Activated CD4-positive, alpha-beta T cell treated with anti-CD3 and anti-CD28 coated beads for 36 hours (primary cell): Measurements from ENCODE around the gene PNPLA5. TPM values are rescaled to one million over a fixed set of nuclear protein-coding genes. Genes with fewer than 3 reads are reported as not detected.

Experiments used
- ATAC-seq: fragments of 200-7000 bp; cut with Tn5 transposase; one replicate; pipeline ENCODE4 v1.10.0; 2021; ENCODE audit warnings: mild to moderate bottlenecking, moderate library complexity
- CTCF ChIA-PET: fragments of 350-600 bp; sonication (Branson Sonifier 250); formaldehyde crosslinking; loops from one replicate; lab custom pipeline; 2021; ENCODE audit warnings: antibody characterized with exemption; lab: Charles Lee
- POLR2A ChIA-PET: fragments of 350-600 bp; sonication (Branson Sonifier 250); formaldehyde crosslinking; loops from one replicate; lab custom pipeline; 2021; ENCODE audit warnings: antibody characterized with exemption, inconsistent platforms; lab: Charles Lee
- DNase-seq: peaks from one replicate; pipeline ENCODE4 v3.0.0-alpha.2; 2020
- H3K27ac Mint-ChIP-seq: one replicate; pipeline ENCODE4 v1.8.0; 2021; ENCODE audit warnings: mixed read lengths
- H3K27me3 Mint-ChIP-seq: one replicate; pipeline ENCODE4 v1.8.0; 2021; ENCODE audit warnings: mixed read lengths
- H3K36me3 Mint-ChIP-seq: one replicate; pipeline ENCODE4 v1.8.0; 2021; ENCODE audit warnings: low read depth, mixed read lengths
- H3K4me1 Mint-ChIP-seq: one replicate; pipeline ENCODE4 v1.8.0; 2021; ENCODE audit warnings: mixed read lengths
- H3K4me3 Mint-ChIP-seq: one replicate; pipeline ENCODE4 v1.8.0; 2021; ENCODE audit warnings: mild to moderate bottlenecking, moderate library complexity, mixed read lengths
- H3K9me3 Mint-ChIP-seq: one replicate; pipeline ENCODE4 v1.8.0; 2021; ENCODE audit warnings: low read depth, mixed read lengths
- intact Hi-C, 2 experiments: fragments of 100-400 bp; cut with DNase I in 1 of 2; cut with micrococcal nuclease in 1 of 2; formaldehyde crosslinking; loops; one replicate each; pipeline versions ENCODE4 v1.14.2 to v1.15.1; 2022 to 2024; cut with DNase I, micrococcal nuclease
- total RNA-seq, 2 experiments: library from RNA; stranded (reverse); gene quantifications; one replicate each; pipeline ENCODE4 v1.2.3, GENCODE V29; 2021

PNPLA5 gene, protein sequence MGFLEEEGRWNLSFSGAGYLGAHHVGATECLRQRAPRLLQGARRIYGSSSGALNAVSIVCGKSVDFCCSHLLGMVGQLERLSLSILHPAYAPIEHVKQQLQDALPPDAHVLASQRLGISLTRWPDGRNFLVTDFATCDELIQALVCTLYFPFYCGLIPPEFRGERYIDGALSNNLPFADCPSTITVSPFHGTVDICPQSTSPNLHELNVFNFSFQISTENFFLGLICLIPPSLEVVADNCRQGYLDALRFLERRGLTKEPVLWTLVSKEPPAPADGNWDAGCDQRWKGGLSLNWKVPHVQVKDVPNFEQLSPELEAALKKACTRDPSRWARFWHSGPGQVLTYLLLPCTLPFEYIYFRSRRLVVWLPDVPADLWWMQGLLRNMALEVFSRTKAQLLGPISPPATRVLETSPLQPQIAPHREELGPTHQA
- total RNA-seq = not detected

- H3K4me3 Mint-ChIP-seq = no peak within 1 kb of the TSS
- H3K36me3 Mint-ChIP-seq = no peaks in the 10 kb centered on the region
- H3K27me3 Mint-ChIP-seq = peaks cover 29% of the 10 kb centered on the region
- ChIA-PET POLR2A (no interaction called here), CTCF (no interaction called here)
- ATAC-seq (peak; percentile 70), DNase-seq (peak; percentile 74)
- intact Hi-C loops = no loop called here
- H3K27ac Mint-ChIP-seq = no peak within 1 kb of the TSS
- no peaks in the 10 kb centered on the region for H3K9me3 Mint-ChIP-seq
- H3K4me1 Mint-ChIP-seq = no peaks in the 10 kb centered on the region
Observed at GRCh38 chr22:43891360-43892182, at the start of gene PNPLA5. Gene PNPLA5 (minus strand): TSS chr22:43892013. CDS start chr22:43891880, 133 bp downstream.

DNA sequence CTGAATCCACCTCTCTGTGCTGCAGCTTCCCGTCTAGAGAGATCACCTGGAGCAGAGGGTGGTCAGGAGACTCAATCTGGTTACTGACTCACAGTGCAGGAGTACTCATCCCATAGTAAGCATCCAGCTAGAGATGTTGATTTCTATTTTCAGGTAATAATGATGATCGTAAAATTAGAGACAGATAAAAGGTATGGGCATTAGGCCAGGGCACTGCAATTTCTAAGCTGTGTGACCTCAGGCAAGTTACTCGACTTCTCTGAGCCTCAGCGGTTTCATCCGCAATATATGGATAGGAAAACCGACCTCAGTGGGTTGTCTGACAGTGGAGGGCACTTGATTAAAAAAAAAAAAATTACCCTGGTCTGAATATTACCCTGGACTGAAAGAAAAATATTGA, 49.6 kb upstream of the PNPLA5 start:
- POLR2A ChIA-PET = no interaction called here
- Mint-ChIP-seq H3K9me3 (no peaks in the 10 kb centered on the region), H3K27me3 (peaks cover 12% of the 10 kb centered on the region), H3K36me3 (no peaks in the 10 kb centered on the region), H3K4me3 (no peak overlapping the region), H3K4me1 (no peaks in the 10 kb centered on the region), H3K27ac (no peak overlapping the region)
- intact Hi-C loops = no loop called here
- ATAC-seq (no peak), DNase-seq (no peak)
- CTCF ChIA-PET = interaction anchor here (0.5 to 1.3 kb wide), 3 partner anchors 13 to 59 kb away, joined by 3 to 4 read pairs (median 4); no protein-coding TSS in a partner anchor

DNA sequence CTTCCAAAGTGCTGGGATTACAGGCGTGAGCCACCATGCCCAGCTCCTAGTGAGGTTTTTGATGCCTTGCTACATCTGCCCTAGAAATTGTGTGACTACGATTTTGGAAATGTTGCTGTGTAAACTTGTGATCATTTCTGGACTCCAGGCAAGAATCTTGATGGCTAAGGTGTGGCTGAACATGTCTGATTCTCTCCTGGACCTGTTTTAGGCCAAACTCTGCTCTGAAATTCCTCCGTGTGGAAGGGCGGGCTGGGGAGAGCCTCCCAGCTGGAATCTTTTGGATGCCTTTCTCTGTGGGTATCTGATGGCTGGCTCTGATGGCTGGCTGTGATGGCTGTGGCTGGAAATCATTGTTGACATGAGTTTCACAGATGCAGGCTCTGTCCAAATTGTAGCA, 40.0 kb upstream of the PNPLA5 start:
- intact Hi-C loops = no loop called here
- no peaks in the 10 kb centered on the region for H3K9me3 Mint-ChIP-seq

GRCh38 chr22:43928908-43929307, 37.1 kb upstream of the PNPLA5 start:
- H3K4me1 Mint-ChIP-seq = no peaks in the 10 kb centered on the region
- CTCF ChIA-PET = no interaction called here
- ATAC-seq = no peak

More for the DNA sequence above, 40.0 kb upstream of the PNPLA5 start:
- DNase-seq = no peak
- no peak for ATAC-seq
- peaks cover 5% of the 10 kb centered on the region for H3K27me3 Mint-ChIP-seq
- no peak overlapping the region for H3K4me3 Mint-ChIP-seq
- POLR2A ChIA-PET = no interaction called here
- no peaks in the 10 kb centered on the region for H3K36me3 Mint-ChIP-seq
- H3K4me1 Mint-ChIP-seq = no peaks in the 10 kb centered on the region
- CTCF ChIA-PET = interaction anchor here (2.7 kb wide), 1 partner anchor 14 kb away, joined by 9 read pairs; no protein-coding TSS in a partner anchor
- no peak overlapping the region for H3K27ac Mint-ChIP-seq

DNA sequence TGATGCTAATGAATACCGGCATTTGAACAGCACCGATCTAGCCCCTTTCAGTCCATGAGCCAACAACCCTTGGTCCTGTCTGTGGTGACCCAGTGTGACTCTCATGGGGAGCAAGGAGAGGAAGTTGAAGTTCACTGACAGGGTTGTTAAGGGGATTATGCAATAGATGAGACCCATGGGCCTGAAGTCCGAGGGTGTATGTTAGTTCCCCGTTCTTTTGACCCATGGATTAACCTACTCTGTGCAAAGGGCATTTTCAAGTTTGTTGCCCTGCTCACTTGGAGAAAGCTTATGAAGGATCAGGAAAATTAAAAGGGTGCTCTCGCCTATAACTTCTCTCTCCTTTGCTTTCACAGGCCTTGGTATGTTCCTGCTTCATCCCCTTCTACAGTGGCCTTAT, 36.7 kb upstream of the PNPLA5 start:
- Mint-ChIP-seq H3K27me3 (peaks cover 9% of the 10 kb centered on the region), H3K27ac (no peak overlapping the region), H3K4me3 (no peak overlapping the region), H3K36me3 (no peaks in the 10 kb centered on the region), H3K9me3 (no peaks in the 10 kb centered on the region), H3K4me1 (no peaks in the 10 kb centered on the region)
- intact Hi-C loops = no loop called here
- ChIA-PET CTCF (no interaction called here), POLR2A (no interaction called here)
- DNase-seq (no peak), ATAC-seq (no peak)

More at GRCh38 chr22:43928908-43929307, 37.1 kb upstream of the PNPLA5 start:
- DNase-seq = no peak
- no peak overlapping the region for H3K27ac Mint-ChIP-seq
- no peaks in the 10 kb centered on the region for H3K9me3 Mint-ChIP-seq
- H3K27me3 Mint-ChIP-seq = peaks cover 9% of the 10 kb centered on the region
- H3K4me3 Mint-ChIP-seq = no peak overlapping the region
- no peaks in the 10 kb centered on the region for H3K36me3 Mint-ChIP-seq
- POLR2A ChIA-PET = no interaction called here
- intact Hi-C loops = no loop called here

DNA sequence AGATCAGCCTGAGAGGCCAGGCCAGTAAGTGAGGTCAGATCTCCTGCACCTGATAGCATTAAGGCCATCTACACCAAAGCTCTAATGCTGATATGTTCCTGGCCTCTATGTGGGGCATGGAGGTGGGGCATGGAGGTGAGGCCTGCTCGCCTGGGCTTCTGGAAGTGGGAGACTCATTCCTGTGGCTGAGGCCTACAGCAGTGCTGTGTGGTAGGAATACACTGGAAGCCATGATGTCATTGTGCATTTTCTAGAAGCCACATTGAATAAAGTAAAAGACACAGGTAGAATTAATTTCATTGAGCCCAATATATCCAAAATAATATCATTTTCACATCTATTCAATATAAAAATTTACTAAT, 34.5 kb upstream of the PNPLA5 start:
- H3K9me3 Mint-ChIP-seq = no peaks in the 10 kb centered on the region
- CTCF ChIA-PET = no interaction called here
- peaks cover 4% of the 10 kb centered on the region for H3K4me1 Mint-ChIP-seq
- POLR2A ChIA-PET = interaction anchor here (0.6 kb wide), 1 partner anchor 44 kb away, joined by 3 read pairs; no protein-coding TSS in a partner anchor
- intact Hi-C loops = no loop called here
- no peak overlapping the region for H3K27ac Mint-ChIP-seq
- no peak overlapping the region for H3K4me3 Mint-ChIP-seq
- H3K36me3 Mint-ChIP-seq = no peaks in the 10 kb centered on the region
- no peak for DNase-seq
- ATAC-seq = no peak
- peaks cover 12% of the 10 kb centered on the region for H3K27me3 Mint-ChIP-seq

GRCh38 chr22:43925433-43926348, 33.9 kb upstream of the PNPLA5 start:
- Mint-ChIP-seq H3K4me1 (peaks cover 4% of the 10 kb centered on the region), H3K4me3 (peak overlapping the region; percentile 57), H3K36me3 (no peaks in the 10 kb centered on the region), H3K27ac (no peak overlapping the region), H3K9me3 (no peaks in the 10 kb centered on the region), H3K27me3 (peaks cover 15% of the 10 kb centered on the region)
- ATAC-seq (no peak), DNase-seq (no peak)
- ChIA-PET CTCF (no interaction called here), POLR2A (interaction anchor here (0.6 kb wide), 1 partner anchor 45 kb away, joined by 3 read pairs; no protein-coding TSS in a partner anchor)
- intact Hi-C loops = no loop called here

DNA sequence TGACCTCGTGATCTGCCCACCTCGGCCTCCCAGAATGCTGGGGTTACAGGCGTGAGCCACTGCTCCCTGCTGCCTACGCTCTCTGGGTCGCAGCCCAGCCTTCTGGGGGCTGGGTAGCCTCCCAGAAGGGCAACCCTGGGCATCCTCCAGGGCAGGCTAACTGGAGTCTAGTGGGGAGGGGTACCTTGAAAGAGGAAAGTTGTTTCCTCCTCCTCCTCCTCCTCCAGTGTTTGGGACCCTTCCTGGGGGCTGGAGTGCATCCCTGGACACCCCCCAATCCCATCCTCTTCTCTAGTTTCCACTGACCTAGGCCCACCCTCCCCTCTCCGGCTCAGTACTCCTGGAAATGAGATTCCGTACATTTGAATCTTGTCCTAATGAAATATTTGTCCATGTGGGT, 33.1 kb upstream of the PNPLA5 start:
- no peak for ATAC-seq
- ChIA-PET POLR2A (no interaction called here), CTCF (no interaction called here)
- intact Hi-C loops = no loop called here
- Mint-ChIP-seq H3K36me3 (no peaks in the 10 kb centered on the region), H3K9me3 (no peaks in the 10 kb centered on the region), H3K4me3 (peak overlapping the region; percentile 57), H3K4me1 (peaks cover 4% of the 10 kb centered on the region), H3K27ac (no peak overlapping the region), H3K27me3 (peaks cover 13% of the 10 kb centered on the region)
- no peak for DNase-seq

DNA sequence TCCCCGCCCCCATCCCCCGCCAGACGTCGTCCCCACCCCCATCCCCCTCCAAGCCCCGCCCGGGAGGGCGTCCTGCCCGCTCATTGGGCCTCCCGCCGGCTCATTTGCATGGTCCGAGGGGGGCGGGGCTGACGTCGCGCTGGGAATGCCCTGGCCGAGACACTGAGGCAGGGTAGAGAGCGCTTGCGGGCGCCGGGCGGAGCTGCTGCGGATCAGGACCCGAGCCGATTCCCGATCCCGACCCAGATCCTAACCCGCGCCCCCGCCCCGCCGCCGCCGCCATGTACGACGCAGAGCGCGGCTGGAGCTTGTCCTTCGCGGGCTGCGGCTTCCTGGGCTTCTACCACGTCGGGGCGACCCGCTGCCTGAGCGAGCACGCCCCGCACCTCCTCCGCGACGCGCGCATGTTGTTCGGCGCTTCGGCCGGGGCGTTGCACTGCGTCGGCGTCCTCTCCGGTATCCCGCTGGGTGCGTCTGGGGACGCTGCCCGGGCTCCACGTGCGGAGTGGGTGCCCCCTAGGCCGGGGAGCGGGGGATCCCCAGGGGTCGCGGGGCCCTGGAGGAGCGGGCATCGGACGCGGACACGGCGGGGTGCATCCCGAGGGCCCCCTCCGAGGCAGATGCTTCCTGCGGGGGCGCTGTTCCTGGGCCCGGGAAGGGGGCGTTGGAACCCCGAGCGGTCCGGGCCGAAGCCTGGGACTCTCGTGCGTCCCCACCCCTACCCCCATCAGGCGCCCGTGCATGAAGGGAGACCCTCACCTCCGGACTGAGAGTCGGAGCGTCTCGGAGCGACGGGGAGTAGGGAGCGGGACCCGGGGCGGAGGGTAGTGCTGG, 32.0 kb upstream of the PNPLA5 start, which contains the start of gene PNPLA3:
TSS of gene PNPLA3 (plus strand) at position 175 of the 834 bp plus-strand sequence. CDS start at position 282, 107 bp downstream.
- no peaks in the 10 kb centered on the region for H3K36me3 Mint-ChIP-seq
- H3K27ac Mint-ChIP-seq = peak within 1 kb of the TSS; percentile 51
- ATAC-seq (peak; percentile 94), DNase-seq (peak; percentile 90)
- CTCF ChIA-PET = interaction anchor here (0.7 kb wide), 1 partner anchor 39 kb away, joined by 3 read pairs; no protein-coding TSS in a partner anchor
- H3K4me1 Mint-ChIP-seq = peaks cover 4% of the 10 kb centered on the region
- peaks cover 14% of the 10 kb centered on the region for H3K27me3 Mint-ChIP-seq
- intact Hi-C loops = loop anchor here in 1 of 2 experiments (1.0 kb wide), 2 partner anchors 31 to 112 kb away; partner anchors contain the start of genes EFCAB6 and SAMM50
- H3K4me3 Mint-ChIP-seq = peak within 1 kb of the TSS; percentile 59
- H3K9me3 Mint-ChIP-seq = no peaks in the 10 kb centered on the region
- POLR2A ChIA-PET = interaction anchor here (0.6 kb wide), 1 partner anchor 10 kb away, joined by 3 read pairs; no protein-coding TSS in a partner anchor

- intact Hi-C loops = loop anchor here in 1 of 2 experiments (1.0 kb wide), 2 partner anchors 32 to 111 kb away; partner anchors contain the start of genes EFCAB6 and SAMM50
- Mint-ChIP-seq H3K27me3 (peaks cover 18% of the 10 kb centered on the region), H3K27ac (peak overlapping the region; percentile 51), H3K36me3 (no peaks in the 10 kb centered on the region), H3K4me3 (peak overlapping the region; percentile 59), H3K4me1 (peaks cover 4% of the 10 kb centered on the region), H3K9me3 (no peaks in the 10 kb centered on the region)
- peak; percentile 47 for ATAC-seq
- CTCF ChIA-PET = interaction anchor here (0.7 kb wide), 1 partner anchor 38 kb away, joined by 3 read pairs; no protein-coding TSS in a partner anchor
- POLR2A ChIA-PET = no interaction called here
- peak; percentile 17 for DNase-seq
Observed at GRCh38 chr22:43923191-43923590, 31.4 kb upstream of the PNPLA5 start.
